ENCODE results near the gene BASP1.
A peak's percentile ranks its signal among the peaks of the same experiment; 100 is the strongest.

The BASP1 gene

GRCh38 chr5:17312358-17312757, 94.9 kb downstream of the BASP1 start:
- Histone ChIP-seq H3K9ac (ENCODE audit: low read length) (no peak overlapping the region), H3K9me2 (replicated peaks; ENCODE audit: insufficient read depth, low read length) (no peaks in the 10 kb centered on the region), H3K4me3 (ENCODE audit: low read length) (no peak overlapping the region), H3K27me3 (replicated peaks; ENCODE audit: insufficient read depth, low read length) (no peaks in the 10 kb centered on the region), H3F3A (ENCODE audit: insufficient read depth, low read length) (peaks cover 25% of the 10 kb centered on the region), H2AFZ (ENCODE audit: low read length) (no peak overlapping the region), H3K27ac (ENCODE audit: low read length) (no peak overlapping the region), H3K36me3 (replicated peaks; ENCODE audit: insufficient read depth, low read length) (no peaks in the 10 kb centered on the region), H3K9me3 (replicated peaks; ENCODE audit: insufficient read depth, low read length) (no peaks in the 10 kb centered on the region), H3K79me2 (ENCODE audit: low read length) (no peaks in the 10 kb centered on the region), H3K4me1 (ENCODE audit: low read length) (peaks cover 22% of the 10 kb centered on the region), H4K20me1 (ENCODE audit: insufficient read depth, low read length) (no peaks in the 10 kb centered on the region), H3K4me2 (ENCODE audit: low read depth, low read length) (no peak overlapping the region)
- TF ChIP-seq EZH2 (optimal IDR thresholded peaks at IDR 0.05; ENCODE audit: low read depth, low read length): no peak
- TF ChIP-seq EZH2phosphoT487 (IDR thresholded peaks at IDR 0.05; ENCODE audit: low read length): no peak
- TF ChIP-seq CTCF (IDR thresholded peaks at IDR 0.05; ENCODE audit: low read length): no peak
- DNase-seq: no peak

GRCh38 chr5:17314907-17315471, 97.6 kb downstream of the BASP1 start:
- H2AFZ ChIP-seq (ENCODE audit: low read length): peak overlapping the region; percentile 3; the same call in 1 of the 2 replicates
- H3K9ac ChIP-seq (ENCODE audit: low read length): no peak overlapping the region
- H4K20me1 ChIP-seq (ENCODE audit: insufficient read depth, low read length): no peaks in the 10 kb centered on the region
- peaks cover 34% of the 10 kb centered on the region for H3F3A ChIP-seq (ENCODE audit: insufficient read depth, low read length)
- no peak for TF ChIP-seq CTCF (IDR thresholded peaks at IDR 0.05; ENCODE audit: low read length)
- H3K79me2 ChIP-seq (ENCODE audit: low read length): no peaks in the 10 kb centered on the region
- peak overlapping the region; percentile 6; the same call in 1 of the 2 replicates for H3K4me3 ChIP-seq (ENCODE audit: low read length)
- DNase-seq: peak; percentile 70
- peak overlapping the region; percentile 39; the same call in 1 of the 2 replicates for H3K4me2 ChIP-seq (ENCODE audit: low read depth, low read length)
- no peaks in the 10 kb centered on the region for H3K9me3 ChIP-seq (replicated peaks; ENCODE audit: insufficient read depth, low read length)
- H3K4me1 ChIP-seq (ENCODE audit: low read length): peaks cover 34% of the 10 kb centered on the region
- no peaks in the 10 kb centered on the region for H3K36me3 ChIP-seq (replicated peaks; ENCODE audit: insufficient read depth, low read length)
- H3K27me3 ChIP-seq (replicated peaks; ENCODE audit: insufficient read depth, low read length): no peaks in the 10 kb centered on the region
- H3K9me2 ChIP-seq (replicated peaks; ENCODE audit: insufficient read depth, low read length): no peaks in the 10 kb centered on the region
- H3K27ac ChIP-seq (ENCODE audit: low read length): peak overlapping the region; percentile 42; the same call in 1 of the 2 replicates

GRCh38 chr5:17315710-17316221, 98.3 kb downstream of the BASP1 start:
- Histone ChIP-seq H3K4me1 (ENCODE audit: low read length) (peaks cover 34% of the 10 kb centered on the region), H3K36me3 (replicated peaks; ENCODE audit: insufficient read depth, low read length) (no peaks in the 10 kb centered on the region), H2AFZ (ENCODE audit: low read length) (no peak overlapping the region), H3F3A (ENCODE audit: insufficient read depth, low read length) (peaks cover 34% of the 10 kb centered on the region), H3K9me2 (replicated peaks; ENCODE audit: insufficient read depth, low read length) (no peaks in the 10 kb centered on the region), H3K27ac (ENCODE audit: low read length) (peak overlapping the region; percentile 42; the same call in 1 of the 2 replicates), H3K79me2 (ENCODE audit: low read length) (no peaks in the 10 kb centered on the region), H3K9me3 (replicated peaks; ENCODE audit: insufficient read depth, low read length) (no peaks in the 10 kb centered on the region), H4K20me1 (ENCODE audit: insufficient read depth, low read length) (no peaks in the 10 kb centered on the region), H3K4me3 (ENCODE audit: low read length) (no peak overlapping the region), H3K4me2 (ENCODE audit: low read depth, low read length) (peak overlapping the region; percentile 39; the same call in 1 of the 2 replicates), H3K27me3 (replicated peaks; ENCODE audit: insufficient read depth, low read length) (no peaks in the 10 kb centered on the region), H3K9ac (ENCODE audit: low read length) (no peak overlapping the region)
- DNase-seq: no peak
- TF ChIP-seq EZH2 (optimal IDR thresholded peaks at IDR 0.05; ENCODE audit: low read depth, low read length): no peak

GRCh38 chr5:17316970-17317459, 99.6 kb downstream of the BASP1 start:
- H3K4me3 ChIP-seq (ENCODE audit: low read length): peak overlapping the region; percentile 45
- TF ChIP-seq EZH2 (optimal IDR thresholded peaks at IDR 0.05; ENCODE audit: low read depth, low read length) (no peak), CTCF (IDR thresholded peaks at IDR 0.05; ENCODE audit: low read length) (no peak), EZH2phosphoT487 (IDR thresholded peaks at IDR 0.05; ENCODE audit: low read length) (no peak)
- H3K9ac ChIP-seq (ENCODE audit: low read length): peak overlapping the region; percentile 24; the same call in 1 of the 2 replicates
- peak; percentile 85 for DNase-seq
- no peaks in the 10 kb centered on the region for H3K79me2 ChIP-seq (ENCODE audit: low read length)
- no peaks in the 10 kb centered on the region for H3K9me2 ChIP-seq (replicated peaks; ENCODE audit: insufficient read depth, low read length)
- H3F3A ChIP-seq (ENCODE audit: insufficient read depth, low read length): peaks cover 34% of the 10 kb centered on the region
- peak overlapping the region; percentile 84 for H3K4me2 ChIP-seq (ENCODE audit: low read depth, low read length)
- H3K4me1 ChIP-seq (ENCODE audit: low read length): peaks cover 34% of the 10 kb centered on the region
- no peaks in the 10 kb centered on the region for H3K36me3 ChIP-seq (replicated peaks; ENCODE audit: insufficient read depth, low read length)
- no peaks in the 10 kb centered on the region for H3K9me3 ChIP-seq (replicated peaks; ENCODE audit: insufficient read depth, low read length)
- H3K27me3 ChIP-seq (replicated peaks; ENCODE audit: insufficient read depth, low read length): no peaks in the 10 kb centered on the region
- peak overlapping the region; percentile 77 for H2AFZ ChIP-seq (ENCODE audit: low read length)
- no peaks in the 10 kb centered on the region for H4K20me1 ChIP-seq (ENCODE audit: insufficient read depth, low read length)
- peak overlapping the region; percentile 80 for H3K27ac ChIP-seq (ENCODE audit: low read length)
